HPDE6-E6E7 (cell line): ENCODE results near the gene MAF.

Source experiments
- DNase-seq: peaks from one replicate; pipeline ENCODE4 v3.0.0; 2011; ENCODE audit warnings: missing footprints; ENCODE audit errors: extremely low spot score

Gene MAF

DNA sequence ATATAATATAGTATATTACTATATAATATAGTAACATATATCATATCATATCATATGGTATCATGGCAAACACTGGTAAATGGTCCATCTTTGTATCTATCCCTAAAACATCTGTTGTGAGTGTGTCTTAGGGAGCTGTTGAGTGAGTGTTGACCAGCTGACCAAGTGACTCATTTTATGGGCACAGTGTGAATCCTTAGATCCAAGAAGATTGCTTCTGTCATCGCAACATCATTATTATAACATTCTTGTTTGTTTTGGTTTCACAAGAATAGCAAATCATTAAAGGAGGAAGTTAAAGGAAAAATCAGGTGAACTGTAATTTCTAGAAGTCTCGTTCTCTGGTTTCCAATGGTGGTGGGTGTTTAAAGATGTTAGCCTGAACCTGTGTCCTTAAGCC is 11.7 kb upstream of the MAF start:
- DNase-seq: no peak

DNA sequence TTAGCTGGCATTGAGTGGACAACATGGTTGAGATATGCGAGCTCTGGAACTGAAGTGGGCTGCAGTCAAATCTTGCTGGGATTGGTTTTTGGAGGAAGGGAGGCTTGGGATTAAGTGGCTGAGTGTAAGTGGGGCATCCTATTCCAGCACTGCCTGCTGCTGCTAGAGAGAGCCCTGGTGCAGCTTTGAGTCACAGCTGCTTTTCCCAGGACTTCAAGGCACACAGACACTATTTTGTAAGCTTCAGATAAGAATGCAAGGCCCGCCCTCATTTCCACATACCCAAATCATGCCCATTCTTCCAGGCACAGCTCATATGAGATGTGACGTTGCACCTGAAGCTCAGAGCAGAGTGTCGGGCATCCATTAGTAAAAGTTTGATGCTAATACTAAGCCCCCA is 10.2 kb upstream of the MAF start:
- no peak for DNase-seq

DNA sequence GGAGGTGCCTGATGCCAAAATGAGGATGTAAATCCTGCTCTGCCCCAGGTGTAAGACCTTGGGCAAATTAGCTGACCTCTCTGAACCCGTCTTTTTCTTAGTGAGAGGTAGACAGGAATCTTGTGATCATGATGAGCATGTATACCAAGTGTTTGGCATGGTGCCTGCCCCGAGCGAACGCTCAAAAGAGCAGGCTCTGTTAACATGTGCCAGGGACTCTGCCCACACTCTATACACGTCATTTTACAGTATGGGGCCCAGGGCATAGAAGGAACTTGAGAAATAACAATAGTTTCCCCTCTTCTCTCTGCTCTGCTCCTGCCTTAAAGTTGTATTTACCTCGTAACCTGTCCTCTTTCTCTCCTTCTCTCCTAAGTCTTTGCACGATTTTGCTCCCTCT is 9.3 kb upstream of the MAF start:
- no peak for DNase-seq

DNA sequence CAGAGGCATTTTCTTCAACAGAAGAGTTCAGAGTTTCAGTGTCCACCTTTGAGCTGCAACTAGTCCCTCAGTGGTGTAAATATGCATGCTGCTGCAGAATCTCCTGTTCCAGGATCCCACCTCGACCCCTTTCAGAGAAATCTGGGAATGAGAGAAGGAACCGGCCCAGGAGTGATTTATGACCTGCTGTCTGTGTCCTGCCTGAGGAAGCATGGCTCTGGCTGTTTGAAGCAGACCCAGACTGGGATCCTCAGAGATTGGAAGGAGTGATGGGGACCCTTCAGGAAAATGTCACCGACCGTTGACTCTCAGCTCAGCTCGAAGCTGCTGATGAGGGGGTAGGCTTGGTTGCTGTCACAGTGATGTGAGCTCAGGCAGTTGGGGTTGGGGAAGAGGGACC is 8.4 kb upstream of the MAF start:
- no peak for DNase-seq

DNA sequence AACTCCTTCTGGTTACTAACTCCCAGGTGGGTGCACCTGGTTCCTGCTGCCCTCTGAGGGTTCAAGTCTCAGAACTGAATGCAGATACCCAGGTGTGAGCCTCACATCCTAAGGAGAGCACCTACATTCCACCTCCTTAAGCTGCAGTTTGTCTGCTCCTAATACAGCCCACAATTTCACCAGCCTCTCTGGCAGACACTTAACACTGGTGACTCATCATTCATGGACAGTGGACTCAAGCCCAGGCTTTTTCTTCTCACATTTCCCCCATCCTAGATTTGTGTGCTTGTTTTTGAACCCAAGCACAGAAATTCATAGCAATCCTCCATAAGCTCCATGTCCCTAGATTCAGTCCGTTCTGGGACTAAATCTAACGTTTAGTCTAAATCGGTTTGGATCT is 7.0 kb upstream of the MAF start:
- peak; percentile 61 for DNase-seq

DNA sequence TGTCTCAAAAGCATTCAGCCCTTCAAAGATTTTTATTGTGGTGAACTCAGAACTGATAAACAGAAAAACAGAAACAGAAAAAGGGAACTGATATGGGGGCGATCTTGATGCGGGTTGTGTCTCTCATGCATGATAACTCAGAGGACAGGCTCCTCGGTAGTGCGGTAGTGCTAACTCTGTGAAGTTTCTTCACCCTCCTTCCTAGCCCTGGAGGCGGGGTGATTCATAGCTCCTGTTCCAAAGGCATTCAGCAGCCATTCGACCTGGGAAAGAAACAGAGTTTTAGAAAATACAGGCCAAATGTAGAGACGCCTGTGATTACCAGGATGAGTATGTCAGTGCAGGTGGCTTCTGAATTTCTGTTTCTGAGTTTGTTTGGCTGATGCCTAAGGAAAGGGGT is 5.5 kb upstream of the MAF start:
- DNase-seq: peak; percentile 90

DNA sequence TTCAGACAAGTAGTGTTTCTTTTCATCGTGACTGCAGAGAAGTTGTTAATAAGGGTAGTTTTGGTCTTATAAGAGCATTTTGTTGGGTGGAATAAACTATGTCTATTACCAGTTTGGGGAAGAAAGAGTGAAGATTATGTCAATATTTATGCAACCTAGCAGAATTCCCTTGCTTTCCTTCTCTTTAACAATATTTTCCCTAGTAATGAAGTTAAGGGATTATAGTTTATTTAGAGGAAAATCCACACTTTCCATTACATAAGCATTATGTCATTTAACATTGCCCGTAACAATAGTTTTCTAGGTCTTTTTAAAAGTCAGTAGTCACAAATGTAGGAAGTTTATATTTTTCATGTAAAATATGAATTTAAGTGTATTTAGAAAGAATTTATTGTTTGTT is 2.5 kb upstream of the MAF start:
- DNase-seq: no peak

DNA sequence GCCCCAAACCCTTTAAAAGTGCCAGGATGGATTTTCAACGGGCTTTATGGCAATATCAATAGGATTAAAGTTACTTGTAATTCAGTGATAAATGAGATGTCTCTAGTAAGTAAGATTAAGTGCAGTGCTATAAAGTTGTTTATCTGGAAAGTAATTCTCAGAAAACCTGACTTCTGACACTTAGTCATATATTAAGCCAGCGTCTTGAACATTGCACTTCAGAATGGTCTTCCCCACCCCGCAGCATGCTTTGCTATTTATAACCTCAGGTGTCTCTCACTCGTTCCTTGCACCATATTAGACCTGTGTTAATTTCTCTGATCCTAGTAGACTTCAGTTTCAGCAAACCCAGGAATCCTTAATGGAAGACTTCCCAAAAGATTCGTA is 2.1 kb upstream of the MAF start:
- no peak for DNase-seq

DNA sequence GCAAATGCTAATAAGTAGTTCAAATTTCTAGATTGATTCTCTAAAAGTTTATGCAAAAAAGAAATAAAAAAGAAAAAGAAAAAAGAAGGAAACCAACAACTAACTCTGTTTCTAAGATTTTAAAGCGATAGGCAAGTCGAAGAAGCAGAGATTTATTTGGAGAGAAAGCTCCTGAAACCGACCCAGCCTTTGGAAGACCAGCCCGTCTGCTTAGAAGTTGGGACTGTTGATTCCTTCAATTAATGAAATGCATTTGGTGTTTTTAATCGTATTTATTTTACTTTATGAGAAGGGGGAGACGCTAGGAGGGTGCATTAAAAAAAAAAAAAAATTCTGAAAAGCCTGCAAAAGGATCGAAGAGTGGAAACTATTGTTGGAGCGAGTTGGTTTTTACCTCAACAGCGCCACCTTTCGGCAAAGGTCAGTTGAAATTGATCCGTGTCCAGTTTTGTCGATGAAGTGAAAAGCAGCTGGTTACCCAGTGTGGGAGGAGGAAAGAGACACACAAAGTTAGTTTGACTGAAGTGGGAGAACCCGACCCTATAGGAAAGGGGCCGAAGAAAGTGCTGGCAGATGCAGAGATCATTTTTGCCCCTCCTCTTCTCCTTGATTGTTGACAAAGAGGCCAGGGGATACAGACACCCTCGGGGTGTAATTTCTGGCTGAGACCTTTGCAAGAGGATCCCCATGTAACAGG is 1.5 kb upstream of the MAF start:
- DNase-seq: peak; percentile 53

DNA sequence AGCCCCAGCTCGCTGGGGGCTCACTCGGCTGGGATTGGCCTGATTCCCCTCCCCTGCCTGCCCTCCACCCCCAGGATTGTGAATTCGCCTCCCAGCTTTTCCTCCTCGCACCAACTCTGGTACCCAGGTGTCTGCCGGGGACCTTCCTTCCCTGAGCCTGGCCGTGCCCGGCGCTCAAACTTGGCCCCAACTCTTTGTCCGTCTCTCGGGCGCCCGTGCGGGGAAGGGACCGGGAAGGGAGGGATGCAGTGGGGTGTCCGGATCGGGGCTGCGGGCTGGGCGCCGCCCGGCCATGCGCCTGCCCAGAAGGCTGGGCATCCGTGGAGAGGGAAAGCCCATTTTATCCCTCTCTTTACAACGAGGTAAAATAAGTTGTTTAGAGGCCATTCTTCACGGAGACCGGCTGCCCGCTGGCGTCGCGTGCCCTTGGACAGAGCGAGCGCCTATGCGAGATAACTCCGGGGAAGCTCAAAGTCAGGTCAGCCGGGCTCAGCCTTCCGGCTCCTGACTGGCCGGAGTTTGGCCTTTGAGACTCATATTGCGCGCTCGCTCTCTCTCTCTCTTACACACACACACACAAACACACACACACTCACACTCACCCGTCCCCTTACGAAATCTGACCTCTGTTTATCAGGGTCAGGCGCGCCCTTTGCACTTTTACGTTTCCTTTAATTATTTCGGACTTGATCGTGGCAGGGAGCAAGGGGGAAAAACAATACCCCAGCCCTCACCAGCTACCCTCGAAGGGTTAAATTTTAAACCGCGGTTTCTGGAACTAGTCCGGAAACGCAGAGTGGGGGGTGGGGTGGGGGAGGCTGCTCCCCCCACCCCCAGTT is 774 bp upstream of the MAF start:
- DNase-seq: peak; percentile 48

DNA sequence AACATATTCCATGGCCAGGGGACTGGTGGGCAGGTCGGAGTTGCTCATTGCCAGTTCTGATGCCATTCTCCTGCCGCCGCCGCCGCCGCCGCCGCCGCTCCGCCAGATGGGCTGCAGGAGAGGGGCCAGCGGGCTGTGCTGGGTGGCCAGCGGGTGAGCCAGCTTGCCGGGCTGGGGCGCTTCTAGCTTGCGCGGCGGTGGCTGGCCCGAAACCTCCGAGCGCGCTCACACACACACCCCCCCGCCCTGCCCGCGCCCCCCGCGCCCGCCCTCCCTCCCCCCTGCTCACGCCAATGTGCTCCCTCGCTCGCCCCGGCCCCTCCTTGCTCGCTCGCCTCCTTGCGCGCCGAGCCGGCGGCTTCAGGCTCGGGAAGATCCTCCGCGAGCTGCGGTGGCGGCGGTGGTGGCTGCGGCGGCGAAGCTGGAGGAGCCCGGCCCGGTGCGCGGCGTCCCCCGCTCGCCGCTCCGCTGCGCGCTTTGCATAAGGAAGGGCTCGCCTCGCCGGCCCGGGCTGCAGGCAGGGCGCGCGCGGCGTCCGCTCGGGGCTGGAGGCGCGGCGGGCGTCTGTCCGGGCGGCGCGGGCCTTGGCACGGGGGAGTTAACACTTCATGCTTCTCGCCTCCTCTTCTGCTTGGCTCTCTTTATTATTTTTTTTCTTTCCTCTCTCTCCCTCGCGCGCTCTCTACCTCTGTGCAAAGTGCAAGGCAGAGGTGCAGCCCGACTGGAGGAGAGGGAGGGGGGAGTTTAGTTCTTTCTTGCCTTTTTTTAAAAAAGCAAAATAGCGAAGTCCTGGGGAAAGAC is 500 bp downstream of the MAF start:
- DNase-seq: peak; percentile 36

DNA sequence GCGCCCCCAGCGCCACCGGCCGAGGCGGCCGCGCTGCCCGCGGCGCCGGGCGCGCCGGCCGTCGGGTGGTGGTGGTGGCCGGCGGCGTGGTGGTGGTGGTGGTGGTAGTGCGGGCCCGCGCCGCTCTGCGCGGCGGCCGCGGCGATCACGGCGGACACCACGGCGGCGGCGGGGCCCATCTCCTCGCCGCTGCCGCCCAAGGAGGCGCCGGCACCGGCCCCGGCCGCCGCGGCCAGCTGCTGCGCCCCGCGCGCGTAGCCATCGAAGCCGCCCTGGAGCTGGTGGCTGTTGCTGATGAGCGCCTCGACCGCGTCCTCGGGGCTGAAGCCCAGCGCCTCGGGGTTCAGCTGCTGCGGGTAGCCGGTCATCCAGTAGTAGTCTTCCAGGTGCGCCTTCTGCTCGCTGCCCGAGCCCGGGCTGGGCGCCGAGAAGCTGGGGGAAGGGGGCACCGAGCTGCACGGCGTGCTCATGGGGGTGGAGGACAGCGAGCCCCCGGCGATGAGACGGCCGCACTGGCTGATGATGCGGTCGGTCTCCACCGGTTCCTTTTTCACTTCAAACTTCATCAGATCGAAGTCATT is 1.2 kb downstream of the MAF start:
- DNase-seq: no peak

DNA sequence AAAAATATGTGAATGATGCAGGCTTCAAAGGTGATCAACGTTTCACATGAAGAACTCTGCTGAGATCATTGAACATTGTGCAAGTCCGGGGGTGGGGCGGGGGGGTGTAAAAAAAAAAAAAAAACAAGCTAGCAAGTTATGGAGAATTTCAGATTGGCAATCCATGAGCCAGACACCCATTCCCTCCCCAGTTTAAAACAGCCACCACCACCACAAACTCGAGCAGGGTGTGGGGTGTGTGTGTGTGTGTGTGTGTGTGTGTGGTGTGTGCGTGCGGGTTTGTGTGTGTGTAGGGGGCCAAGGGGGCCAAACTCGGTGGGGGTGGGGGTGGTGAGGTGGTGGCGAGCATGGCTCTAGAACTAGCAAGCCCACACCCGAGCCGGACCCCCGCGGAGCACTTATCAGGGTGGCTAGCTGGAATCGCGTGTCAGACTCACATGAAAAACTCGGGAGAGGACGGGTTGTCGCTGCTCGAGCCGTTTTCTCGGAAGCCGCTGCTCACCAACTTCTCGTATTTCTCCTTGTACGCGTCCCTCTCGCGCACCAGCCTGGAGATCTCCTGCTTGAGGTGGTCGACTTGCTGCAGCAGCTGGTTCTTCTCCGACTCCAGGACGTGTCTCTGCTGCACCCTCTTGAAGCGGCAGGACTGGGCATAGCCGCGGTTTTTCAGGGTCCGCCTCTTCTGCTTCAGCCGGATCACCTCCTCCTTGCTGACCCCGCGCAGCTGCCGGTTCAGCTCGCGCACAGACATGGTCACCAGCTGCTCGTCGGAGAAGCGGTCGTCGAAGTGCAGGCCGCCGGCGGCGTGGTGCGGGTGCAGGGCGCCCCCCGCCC is 2.0 kb downstream of the MAF start:
- no peak for DNase-seq

DNA sequence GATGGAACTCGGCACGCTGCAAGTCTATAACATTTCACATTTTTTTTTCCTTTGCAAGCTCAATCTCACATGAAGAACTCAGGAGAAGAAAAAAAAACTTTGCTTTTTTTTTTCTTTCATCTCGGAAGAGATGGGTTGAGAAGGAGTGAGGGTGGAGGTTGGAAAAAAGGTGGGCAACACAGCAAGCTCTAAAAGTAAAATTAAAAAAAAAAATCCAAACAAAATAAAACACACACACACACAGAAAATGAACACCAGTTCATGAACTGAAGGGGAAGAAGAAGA is 2.5 kb downstream of the MAF start:
- no peak for DNase-seq

DNA sequence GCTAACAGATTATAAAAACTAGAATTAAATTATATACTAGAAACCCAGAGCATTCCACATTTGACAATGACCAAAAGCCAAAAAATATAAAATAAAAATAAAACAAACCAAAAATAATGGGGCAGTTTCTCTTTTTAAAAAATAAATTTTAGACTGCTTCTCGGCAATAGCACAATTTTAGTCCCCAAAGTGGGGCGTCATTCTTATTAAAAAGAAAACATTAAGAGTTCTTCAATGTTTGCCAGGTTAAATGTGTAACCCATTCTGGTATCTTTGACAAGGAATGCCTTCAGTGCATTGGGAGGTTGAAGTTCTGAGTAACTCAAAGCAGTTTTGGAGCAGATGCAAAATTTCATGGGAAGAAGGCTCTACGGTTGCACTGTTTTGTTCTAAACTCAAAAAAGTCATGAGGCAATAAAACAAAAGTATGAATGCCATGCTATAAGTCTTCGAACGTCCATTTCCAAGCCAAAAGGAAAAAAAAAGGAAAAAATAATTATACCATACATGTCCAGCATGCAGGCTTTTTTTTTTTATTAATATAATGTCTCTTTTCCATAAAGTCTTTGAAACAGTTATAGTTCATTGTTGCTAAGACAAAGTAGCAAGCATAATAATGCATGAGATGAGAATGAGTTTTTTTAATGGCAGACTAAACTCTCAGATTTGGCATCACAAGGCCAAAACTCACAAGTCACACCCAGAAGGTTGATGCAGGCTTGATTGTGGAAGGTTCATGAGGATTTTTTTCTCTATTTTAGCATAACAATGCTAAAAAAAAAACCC is 3.1 kb downstream of the MAF start:
- DNase-seq: no peak

DNA sequence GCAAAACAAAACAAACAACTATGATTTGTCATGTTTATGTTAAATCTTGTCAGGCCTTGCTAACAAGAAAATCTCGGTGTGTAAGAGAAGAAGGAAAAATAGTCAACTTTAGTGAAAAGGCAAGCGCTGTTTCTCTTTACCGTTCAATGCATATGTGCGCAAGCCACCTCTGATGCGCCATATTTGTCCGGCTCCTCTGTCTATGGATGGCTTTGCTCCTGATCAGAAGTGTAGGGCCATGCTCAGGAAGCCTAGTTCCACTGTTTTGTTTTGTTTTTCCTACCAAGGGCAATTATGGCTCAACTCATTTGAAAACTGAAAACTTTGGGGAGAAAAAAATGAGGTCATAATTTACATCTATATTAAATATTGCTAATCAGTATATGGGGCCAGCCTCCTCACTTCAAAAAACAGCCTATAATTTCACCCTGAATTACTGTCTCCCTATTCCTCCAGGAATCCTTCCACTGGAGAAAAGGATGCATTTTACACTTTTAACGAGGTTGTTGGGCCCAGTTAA is 4.5 kb downstream of the MAF start:
- DNase-seq: no peak

DNA sequence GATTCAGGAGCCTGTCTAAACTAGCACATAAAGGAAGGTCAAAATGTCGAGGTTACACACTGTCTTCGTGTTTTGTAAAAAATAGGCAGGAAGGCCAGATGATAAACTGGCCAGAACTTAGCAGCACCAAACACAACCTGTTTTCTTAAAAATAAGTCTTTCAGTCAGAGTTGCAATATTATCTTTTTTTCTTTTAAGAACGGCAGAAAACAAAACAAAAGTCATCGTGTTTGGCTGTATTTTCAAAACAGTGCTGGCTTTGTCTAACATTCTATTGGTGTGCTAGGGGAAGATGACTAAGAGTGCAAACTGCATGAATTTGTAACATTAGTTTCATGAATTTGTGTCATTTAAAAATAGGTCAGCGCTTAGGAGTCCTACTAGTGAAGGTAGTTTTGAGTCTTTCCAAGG is 5.3 kb downstream of the MAF start:
- no peak for DNase-seq

DNA sequence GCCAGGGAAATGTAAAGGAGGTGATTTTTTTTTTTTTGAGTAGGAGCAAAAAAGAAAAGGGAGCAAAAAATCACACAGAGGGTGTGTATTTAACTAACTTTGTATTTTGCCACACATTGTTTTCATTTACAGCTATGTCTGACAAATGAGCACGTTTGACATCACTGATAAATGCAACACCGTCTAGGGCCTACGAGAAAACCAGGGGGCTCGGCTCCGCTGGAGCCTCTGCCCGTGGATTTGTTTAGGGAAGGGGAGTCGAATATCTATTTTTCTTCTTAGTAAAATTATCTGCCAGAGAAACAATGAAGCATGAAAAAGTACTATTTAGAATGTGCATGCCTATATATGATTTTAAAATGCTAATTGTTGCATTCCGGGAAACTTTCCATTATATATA is 6.8 kb downstream of the MAF start:
- no peak for DNase-seq

DNA sequence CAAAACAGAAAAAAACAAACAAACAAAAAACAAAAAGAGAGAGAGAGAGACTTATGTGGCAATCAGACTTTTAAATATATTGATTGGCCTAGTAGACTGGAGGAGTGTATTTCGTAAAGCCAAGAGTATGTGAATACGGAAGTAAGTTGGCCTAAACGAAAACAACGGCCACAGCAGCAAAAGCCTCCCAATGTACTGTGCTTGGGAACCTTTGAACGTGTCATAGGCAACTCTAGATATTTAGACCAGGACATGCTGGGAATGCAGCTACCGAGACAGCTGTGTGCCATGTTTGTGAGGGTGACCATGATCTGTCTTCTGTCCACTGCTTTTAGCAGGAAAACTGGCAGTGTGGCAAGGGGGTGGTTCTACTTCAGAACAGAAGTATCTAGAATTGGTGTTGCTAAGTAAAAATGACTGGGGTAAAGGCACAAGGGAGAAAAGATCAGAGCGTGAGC is 7.4 kb downstream of the MAF start:
- DNase-seq: no peak

DNA sequence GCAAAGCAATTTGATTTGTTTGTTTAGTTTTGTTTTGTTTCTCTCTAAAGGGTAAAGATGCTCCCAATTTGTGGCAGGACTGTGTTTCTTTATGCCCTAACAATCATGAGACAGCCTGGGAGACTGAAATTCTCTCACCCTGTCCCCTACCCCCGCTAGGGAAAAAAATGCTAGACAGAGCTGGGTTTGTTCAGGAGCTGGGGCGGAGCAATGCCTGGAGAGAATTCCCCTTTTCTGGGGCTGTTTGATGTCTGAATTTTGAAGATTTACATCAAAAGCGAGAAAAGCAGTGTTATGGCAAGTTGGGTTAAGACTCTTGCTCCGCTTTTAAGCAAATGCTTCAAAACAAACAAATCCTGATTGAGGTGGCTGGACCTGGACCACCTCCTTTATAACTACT is 8.4 kb downstream of the MAF start:
- no peak for DNase-seq
